HG03103 (cell line): Measurements from ENCODE around the gene SPDYE16.
"Not testable (repeated sequence)": the region's sequence is repeated elsewhere in the genome, so short reads cannot be mapped to it uniquely, and the experiment has no call there.

ENCODE experiments used
- ATAC-seq: cut with Tn5 transposase; IDR thresholded peaks from one replicate; pipeline ENCODE4 v1.9.1; 2021; ENCODE audit warnings: low read depth; ENCODE audit not compliant: unreplicated experiment

SPDYE16 gene

DNA sequence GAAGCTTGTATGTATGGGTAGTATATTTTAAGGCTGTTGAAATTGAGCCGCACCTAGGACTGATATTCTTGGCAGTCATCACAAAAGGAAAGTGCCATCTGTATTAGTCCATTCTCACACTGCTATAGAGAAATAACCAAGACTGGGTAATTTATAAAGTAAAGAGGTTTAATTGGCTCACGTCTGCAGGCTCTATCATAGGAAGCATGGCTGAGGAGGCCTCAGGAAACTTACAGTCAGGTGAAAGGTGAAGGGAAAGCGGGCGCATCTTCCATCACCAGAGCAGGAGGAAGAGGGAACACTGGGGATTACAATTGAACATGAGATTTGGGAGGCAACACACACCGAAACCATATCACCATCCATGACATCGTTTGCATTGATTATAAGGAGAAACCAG lies 8.9 kb upstream of the SPDYE16 start:
- not testable (repeated sequence) for ATAC-seq

- ATAC-seq, result not testable (repeated sequence)
Observed at GRCh38 chr7:76549855-76550248, 6.8 kb upstream of the SPDYE16 start.

DNA sequence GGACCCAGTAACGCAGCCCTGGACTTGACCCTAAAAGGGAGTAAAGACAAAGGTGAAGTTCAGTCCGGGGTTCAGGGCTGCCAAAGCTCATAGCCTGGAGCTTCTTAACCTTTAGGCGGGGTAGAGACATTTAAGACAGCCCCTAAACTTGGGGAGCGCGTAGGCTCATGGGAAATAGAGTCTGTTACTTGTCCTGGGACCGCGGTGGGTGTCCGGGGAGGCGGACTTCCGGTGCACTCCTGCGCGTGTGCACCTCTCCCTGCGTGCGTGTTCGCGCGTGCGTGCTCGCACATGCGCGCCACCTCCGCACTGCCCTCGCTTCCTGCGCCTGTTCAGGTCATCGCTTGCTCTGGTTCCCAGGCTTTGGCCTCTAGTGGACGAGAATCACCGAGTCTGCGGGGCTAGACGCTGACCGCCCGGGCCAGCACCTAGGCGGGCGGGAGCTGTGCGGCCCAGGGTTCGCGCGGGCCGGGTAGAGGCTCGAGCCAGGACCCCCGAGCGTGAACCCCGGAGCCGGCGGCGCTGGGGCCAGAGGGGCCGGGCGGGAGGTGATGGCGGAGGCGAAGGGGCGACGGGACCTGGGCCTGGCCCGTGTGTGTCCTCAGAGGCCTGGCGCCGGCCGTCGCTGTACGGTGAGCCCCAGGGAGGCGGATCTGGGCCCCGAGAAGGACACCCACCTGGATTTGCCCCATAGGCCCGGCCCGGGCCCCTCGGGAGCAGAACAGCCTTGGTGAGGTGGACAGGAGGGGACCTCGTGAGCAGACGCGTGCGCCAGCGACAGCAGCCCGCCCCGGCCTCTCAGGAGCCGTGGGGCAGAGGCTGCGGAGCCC lies 6.1 kb upstream of the SPDYE16 start:
- ATAC-seq, result peak; percentile 99

DNA sequence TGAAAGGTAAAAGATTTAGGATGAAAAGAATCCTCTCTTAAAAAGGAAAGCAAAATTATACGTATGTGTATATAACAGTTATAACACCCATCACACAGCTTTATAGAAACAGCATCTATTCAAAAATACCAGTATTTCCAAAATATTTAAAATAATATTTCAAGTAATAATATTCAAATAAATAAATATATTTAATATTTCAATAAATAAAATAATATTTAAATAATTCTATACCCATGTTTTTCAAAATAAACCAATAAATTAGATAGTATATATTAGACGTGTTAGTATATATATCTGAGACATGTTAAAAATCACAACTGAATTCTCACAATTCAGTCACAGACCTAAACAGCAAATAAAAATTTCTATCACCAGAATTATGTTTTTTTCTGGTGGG lies 11.5 kb downstream of the SPDYE16 start:
- not testable (repeated sequence) for ATAC-seq

DNA sequence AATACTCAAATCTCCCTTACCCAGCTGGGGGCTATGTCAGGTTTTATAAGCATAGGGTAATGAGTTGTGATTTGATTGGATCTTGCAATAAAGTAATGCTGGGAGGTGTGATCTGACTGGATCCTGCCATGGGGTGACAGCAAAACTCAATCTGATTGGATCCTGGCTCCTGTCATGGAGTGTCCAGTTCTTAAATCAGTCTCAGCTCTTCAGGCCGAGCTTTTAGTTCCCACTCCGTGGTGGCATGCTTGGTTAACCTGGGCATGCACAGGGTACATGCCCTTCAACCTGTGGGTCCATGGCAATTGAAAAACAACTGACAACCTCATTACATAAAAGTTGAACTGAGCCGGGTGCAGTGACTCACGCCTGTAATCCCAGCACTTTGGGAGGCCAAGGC lies 16.9 kb downstream of the SPDYE16 start:
- not testable (repeated sequence) for ATAC-seq

GRCh38 chr7:76516932-76517331 lies 26.2 kb downstream of the SPDYE16 start:
- not testable (repeated sequence) for ATAC-seq

DNA sequence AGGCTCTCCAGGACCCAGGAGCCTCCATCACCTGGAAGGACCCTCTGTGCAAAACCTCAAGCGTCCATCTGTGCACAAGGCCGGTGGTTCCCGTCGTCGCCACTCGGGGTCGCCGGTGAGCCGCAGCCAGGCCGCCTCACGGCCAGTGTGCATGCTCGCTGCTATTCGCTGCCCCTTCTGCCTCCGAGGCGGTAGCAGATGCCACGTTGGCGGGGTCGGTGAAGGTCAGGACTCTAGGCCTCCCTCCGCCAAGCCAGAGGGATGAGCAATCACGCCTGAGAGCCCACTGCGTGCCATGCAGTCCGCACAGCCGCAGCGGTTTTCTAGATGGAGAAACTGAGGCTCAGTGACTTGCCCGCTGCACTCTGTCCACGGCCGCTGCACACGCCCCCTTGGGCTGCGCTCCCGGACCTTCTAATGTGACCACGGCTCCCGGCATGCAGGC lies 27.1 kb downstream of the SPDYE16 start:
- ATAC-seq, result no peak

DNA sequence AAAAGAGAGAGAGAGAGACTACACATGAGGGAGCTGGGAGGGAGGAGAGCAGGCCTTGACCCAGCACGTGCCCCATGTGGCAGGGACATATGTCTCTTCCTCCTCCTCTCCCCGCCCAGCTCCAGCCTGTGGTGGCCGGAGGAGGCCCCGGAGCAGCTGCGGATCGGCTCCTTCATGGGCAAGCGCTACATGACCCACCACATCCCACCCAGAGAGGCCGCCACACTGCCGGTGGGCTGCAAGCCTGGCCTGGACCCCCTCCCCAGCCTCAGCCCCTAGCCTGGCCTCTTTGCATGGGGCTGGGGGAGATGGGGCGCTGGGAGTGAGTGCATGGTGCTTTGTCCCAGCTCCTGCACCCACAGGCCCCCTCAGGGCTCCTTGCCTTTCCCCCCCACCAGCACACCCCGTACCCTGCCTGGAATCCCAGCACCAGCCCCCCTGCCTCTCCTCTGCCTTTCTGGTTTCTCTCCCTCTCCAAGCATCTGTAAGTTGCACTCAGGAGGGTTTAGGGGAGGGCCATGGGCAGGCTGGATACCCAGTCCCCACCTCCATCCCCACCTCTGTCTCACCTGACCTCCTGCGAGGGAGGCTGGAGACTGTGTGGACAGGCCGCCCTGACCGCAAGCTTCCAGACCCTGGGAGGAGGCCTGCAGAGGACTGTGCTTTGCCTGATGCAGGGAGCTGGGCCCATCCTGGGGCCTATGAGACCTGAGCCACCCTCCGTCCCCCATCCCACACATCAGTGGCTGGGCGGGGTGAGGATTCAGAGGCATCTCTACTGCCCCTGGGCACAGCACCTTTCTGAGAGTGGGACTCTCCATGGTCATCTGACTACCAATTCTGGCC lies 27.9 kb downstream of the SPDYE16 start:
- no peak for ATAC-seq

GRCh38 chr7:76513817-76514799 lies 29.0 kb downstream of the SPDYE16 start:
- ATAC-seq, result no peak

- no peak for ATAC-seq
Observed at GRCh38 chr7:76512941-76513816, 29.9 kb downstream of the SPDYE16 start.

GRCh38 chr7:76511911-76512885 lies 30.9 kb downstream of the SPDYE16 start:
- not testable (repeated sequence) for ATAC-seq

GRCh38 chr7:76511200-76511910 lies 31.7 kb downstream of the SPDYE16 start:
- ATAC-seq, result not testable (repeated sequence)

DNA sequence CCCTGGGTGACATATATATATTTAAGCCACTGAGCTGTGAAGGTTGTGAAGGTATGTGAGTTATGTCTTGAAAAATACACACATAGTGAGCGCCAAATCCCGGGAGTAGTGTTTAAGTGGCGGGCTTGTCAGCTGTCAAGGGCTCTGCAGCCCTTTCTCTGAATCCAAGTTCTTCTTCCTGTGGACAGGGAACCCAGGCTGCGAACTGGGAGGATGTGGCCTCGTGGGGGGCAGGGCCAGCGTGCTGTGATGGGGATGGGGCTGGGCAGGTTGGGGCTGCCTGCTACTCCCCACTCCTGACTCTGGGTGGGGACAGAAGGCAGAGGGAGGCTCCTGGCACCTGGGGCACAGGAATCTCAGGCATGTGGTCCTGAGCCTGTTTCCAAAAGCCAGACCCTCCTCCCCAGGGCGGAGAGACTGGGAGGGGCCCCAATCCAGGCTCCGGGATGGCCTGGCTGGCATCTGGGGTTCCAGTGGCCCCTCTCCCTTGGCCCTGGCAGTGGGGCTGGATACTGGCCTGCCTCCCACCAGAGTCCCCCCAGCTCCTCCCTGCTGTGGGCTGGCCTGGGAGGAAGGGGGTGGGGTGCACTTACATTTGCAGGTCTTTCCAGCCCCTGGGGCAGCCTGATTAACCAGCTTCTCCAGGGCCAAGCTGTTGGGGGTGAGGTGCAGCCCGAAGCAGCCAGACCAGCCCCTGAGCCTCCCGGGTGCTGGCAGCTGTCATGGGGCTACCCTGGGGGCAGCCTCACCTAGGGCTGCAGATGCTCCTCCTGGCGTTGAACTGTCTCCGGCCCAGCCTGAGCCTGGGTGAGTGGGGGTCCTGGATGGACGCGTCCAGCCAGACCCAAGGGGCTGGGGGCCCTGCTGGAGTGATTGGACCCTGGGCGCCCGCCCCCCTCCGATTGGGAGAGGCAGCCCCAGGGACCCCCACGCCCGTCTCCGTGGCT lies 32.9 kb downstream of the SPDYE16 start, which contains the start of gene UPK3B:
Gene UPK3B (plus strand): TSS at position 622 of the 947 bp plus-strand sequence. CDS start 101 bp downstream, at position 723.
- ATAC-seq, result no peak

GRCh38 chr7:76507723-76508406 lies 35.2 kb downstream of the SPDYE16 start:
- ATAC-seq, result no peak

- not testable (repeated sequence) for ATAC-seq
Observed at GRCh38 chr7:76506643-76507042, 36.5 kb downstream of the SPDYE16 start.

GRCh38 chr7:76506081-76506440 lies 37.0 kb downstream of the SPDYE16 start:
- ATAC-seq, result no peak
